OCI-LY7 (cell line): ENCODE measurements around the gene FAN1.

ENCODE experiments used
- EZH2phosphoT487 ChIP-seq: fragments of 200-600 bp; sonication (generic); IDR thresholded peaks from 2 replicates; pipeline ENCODE4 v1.6.1; 2018; ENCODE audit warnings: low read depth, borderline replicate concordance, mild to moderate bottlenecking, mixed run types, antibody characterized with exemption, low read length, moderate library complexity, mixed read lengths
- TF ChIP-seq, protein P1 (sequence below): fragments of 200-600 bp; sonication (generic); conservative IDR thresholded peaks from 2 replicates; pipeline ENCODE4 v1.5.1; 2014; ENCODE audit warnings: mild to moderate bottlenecking, antibody characterized with exemption, low read length, moderate library complexity, mixed read lengths

DNA sequence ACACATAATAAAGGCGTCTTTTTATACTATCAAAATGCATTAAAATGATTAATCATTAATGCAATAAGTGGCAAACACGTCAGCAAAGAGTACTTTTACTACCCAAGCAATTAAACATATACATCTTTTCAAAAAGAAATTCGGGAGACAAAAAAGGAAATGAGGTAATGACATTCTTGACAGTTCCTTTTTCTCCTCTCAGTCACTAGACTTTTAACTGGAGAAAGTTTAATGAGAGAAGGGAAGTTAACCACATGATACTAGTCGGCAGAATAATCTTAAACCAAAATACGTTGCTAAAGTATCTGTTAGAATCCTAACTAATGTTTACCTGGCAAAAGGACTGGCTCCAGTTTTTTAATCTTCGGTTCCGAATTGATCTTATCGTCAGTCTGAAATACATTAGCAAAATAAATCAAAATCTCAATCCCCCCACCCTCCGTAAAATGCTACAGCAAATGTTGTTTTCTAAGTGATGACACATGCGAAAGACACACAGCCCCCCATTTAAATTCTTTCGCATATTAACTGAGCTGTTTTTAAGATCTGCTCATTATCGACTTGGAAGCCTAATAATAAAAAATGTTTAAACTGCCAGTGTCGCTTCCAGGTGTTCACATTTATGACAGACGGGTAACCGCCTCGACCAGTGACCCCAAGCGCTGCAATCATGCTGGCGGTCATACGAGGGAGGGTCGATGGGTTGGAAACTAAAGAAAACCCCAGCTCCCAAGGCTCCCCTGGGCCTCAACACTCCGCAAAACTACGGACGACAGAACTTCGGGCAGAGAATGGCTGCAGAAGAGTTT, 86.9 kb downstream of the FAN1 start:
- TF ChIP-seq, protein P1, sequence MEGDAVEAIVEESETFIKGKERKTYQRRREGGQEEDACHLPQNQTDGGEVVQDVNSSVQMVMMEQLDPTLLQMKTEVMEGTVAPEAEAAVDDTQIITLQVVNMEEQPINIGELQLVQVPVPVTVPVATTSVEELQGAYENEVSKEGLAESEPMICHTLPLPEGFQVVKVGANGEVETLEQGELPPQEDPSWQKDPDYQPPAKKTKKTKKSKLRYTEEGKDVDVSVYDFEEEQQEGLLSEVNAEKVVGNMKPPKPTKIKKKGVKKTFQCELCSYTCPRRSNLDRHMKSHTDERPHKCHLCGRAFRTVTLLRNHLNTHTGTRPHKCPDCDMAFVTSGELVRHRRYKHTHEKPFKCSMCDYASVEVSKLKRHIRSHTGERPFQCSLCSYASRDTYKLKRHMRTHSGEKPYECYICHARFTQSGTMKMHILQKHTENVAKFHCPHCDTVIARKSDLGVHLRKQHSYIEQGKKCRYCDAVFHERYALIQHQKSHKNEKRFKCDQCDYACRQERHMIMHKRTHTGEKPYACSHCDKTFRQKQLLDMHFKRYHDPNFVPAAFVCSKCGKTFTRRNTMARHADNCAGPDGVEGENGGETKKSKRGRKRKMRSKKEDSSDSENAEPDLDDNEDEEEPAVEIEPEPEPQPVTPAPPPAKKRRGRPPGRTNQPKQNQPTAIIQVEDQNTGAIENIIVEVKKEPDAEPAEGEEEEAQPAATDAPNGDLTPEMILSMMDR: peak; percentile 29; the same call in 1 of the 2 replicates
- TF ChIP-seq EZH2phosphoT487: no peak
